ENCODE measurements around the gene CNTF. TPM values are rescaled to one million over a fixed set of nuclear protein-coding genes. Genes with fewer than 3 reads are reported as not detected.

Gene CNTF
- total and polyA plus RNA-seq, 5 donors = 0.59 to 2.7 (median 1.0) TPM

GRCh38 chr11:58645854-58646253 is 23.4 kb downstream of the CNTF start:
- Histone ChIP-seq H3K4me3 (ENCODE audit: low read length) (no peak overlapping the region), H3K27ac (ENCODE audit: low read length) (no peak overlapping the region), H3K9me3 (ENCODE audit: control insufficient read depth, low read length) (no peaks in the 10 kb centered on the region), H3K27me3 (ENCODE audit: control insufficient read depth, insufficient read depth) (no peaks in the 10 kb centered on the region), H3K4me1 (ENCODE audit: control insufficient read depth, insufficient read depth, low read length) (peaks cover 1% of the 10 kb centered on the region)
- no peak for ATAC-seq
- intact Hi-C loops (cut with DNase I) = no loop called here
- no peak for DNase-seq

GRCh38 chr11:58647141-58647699 is 24.8 kb downstream of the CNTF start:
- H3K9me3 ChIP-seq (ENCODE audit: control insufficient read depth, low read length) = no peaks in the 10 kb centered on the region
- H3K4me3 ChIP-seq (ENCODE audit: low read length) = no peak overlapping the region
- DNase-seq (no peak), ATAC-seq (no peak)
- H3K27ac ChIP-seq (ENCODE audit: low read length) = no peak overlapping the region
- no peaks in the 10 kb centered on the region for H3K4me1 ChIP-seq (ENCODE audit: control insufficient read depth, insufficient read depth, low read length)
- H3K27me3 ChIP-seq (ENCODE audit: control insufficient read depth, insufficient read depth) = no peaks in the 10 kb centered on the region
- 82% methylated on average over 2 of the region's 2 CpGs for WGBS
- intact Hi-C loops (cut with DNase I) = no loop called here

GRCh38 chr11:58647866-58648265 is 25.4 kb downstream of the CNTF start:
- Histone ChIP-seq H3K9me3 (ENCODE audit: control insufficient read depth, low read length) (no peaks in the 10 kb centered on the region), H3K27ac (ENCODE audit: low read length) (no peak overlapping the region), H3K4me3 (ENCODE audit: low read length) (no peak overlapping the region), H3K27me3 (ENCODE audit: control insufficient read depth, insufficient read depth) (no peaks in the 10 kb centered on the region), H3K4me1 (ENCODE audit: control insufficient read depth, insufficient read depth, low read length) (no peaks in the 10 kb centered on the region)
- DNase-seq = no peak
- no peak for ATAC-seq
- intact Hi-C loops (cut with DNase I) = no loop called here
- WGBS = 50% methylated on average over 1 of the region's 1 CpG

GRCh38 chr11:58649623-58650022 is 27.2 kb downstream of the CNTF start:
- no peak for DNase-seq
- H3K4me3 ChIP-seq (ENCODE audit: low read length) = no peak overlapping the region
- H3K4me1 ChIP-seq (ENCODE audit: control insufficient read depth, insufficient read depth, low read length) = no peaks in the 10 kb centered on the region
- no peaks in the 10 kb centered on the region for H3K9me3 ChIP-seq (ENCODE audit: control insufficient read depth, low read length)
- no peak for ATAC-seq
- H3K27ac ChIP-seq (ENCODE audit: low read length) = no peak overlapping the region
- intact Hi-C loops (cut with DNase I) = no loop called here
- H3K27me3 ChIP-seq (ENCODE audit: control insufficient read depth, insufficient read depth) = no peaks in the 10 kb centered on the region

GRCh38 chr11:58650496-58650895 is 28.0 kb downstream of the CNTF start:
- ATAC-seq = no peak
- 50% methylated on average over 1 of the region's 1 CpG for WGBS
- no peak overlapping the region for H3K27ac ChIP-seq (ENCODE audit: low read length)
- DNase-seq = no peak
- H3K27me3 ChIP-seq (ENCODE audit: control insufficient read depth, insufficient read depth) = no peaks in the 10 kb centered on the region
- H3K9me3 ChIP-seq (ENCODE audit: control insufficient read depth, low read length) = no peaks in the 10 kb centered on the region
- no peak overlapping the region for H3K4me3 ChIP-seq (ENCODE audit: low read length)
- no peaks in the 10 kb centered on the region for H3K4me1 ChIP-seq (ENCODE audit: control insufficient read depth, insufficient read depth, low read length)
- intact Hi-C loops (cut with DNase I) = no loop called here

GRCh38 chr11:58652726-58653280 is 30.3 kb downstream of the CNTF start:
- Histone ChIP-seq H3K27me3 (ENCODE audit: control insufficient read depth, insufficient read depth) (no peaks in the 10 kb centered on the region), H3K4me1 (ENCODE audit: control insufficient read depth, insufficient read depth, low read length) (no peaks in the 10 kb centered on the region), H3K27ac (ENCODE audit: low read length) (no peak overlapping the region), H3K9me3 (ENCODE audit: control insufficient read depth, low read length) (no peaks in the 10 kb centered on the region), H3K4me3 (ENCODE audit: low read length) (no peak overlapping the region)
- WGBS = 78% methylated on average over 2 of the region's 2 CpGs
- DNase-seq (no peak), ATAC-seq (peak in 1 of 2 donors; percentile 81)
- intact Hi-C loops (cut with DNase I) = no loop called here

GRCh38 chr11:58654079-58654907 is 31.8 kb downstream of the CNTF start:
- intact Hi-C loops (cut with DNase I) = no loop called here
- no peak overlapping the region for H3K4me3 ChIP-seq (ENCODE audit: low read length)
- ATAC-seq = peak; percentile 92 to 94
- H3K4me1 ChIP-seq (ENCODE audit: control insufficient read depth, insufficient read depth, low read length) = no peaks in the 10 kb centered on the region
- DNase-seq = peak; percentile 83 to 93 (median 92)
- no peak overlapping the region for H3K27ac ChIP-seq (ENCODE audit: low read length)
- H3K9me3 ChIP-seq (ENCODE audit: control insufficient read depth, low read length) = no peaks in the 10 kb centered on the region
- WGBS = 29% methylated on average over 12 of the region's 12 CpGs
- no peaks in the 10 kb centered on the region for H3K27me3 ChIP-seq (ENCODE audit: control insufficient read depth, insufficient read depth)

GRCh38 chr11:58654908-58655296 is 32.4 kb downstream of the CNTF start:
- DNase-seq (no peak), ATAC-seq (no peak)
- H3K27ac ChIP-seq (ENCODE audit: low read length) = no peak overlapping the region
- WGBS = 96% methylated on average over 1 of the region's 1 CpG
- no peaks in the 10 kb centered on the region for H3K27me3 ChIP-seq (ENCODE audit: control insufficient read depth, insufficient read depth)
- intact Hi-C loops (cut with DNase I) = no loop called here
- H3K9me3 ChIP-seq (ENCODE audit: control insufficient read depth, low read length) = no peaks in the 10 kb centered on the region
- no peak overlapping the region for H3K4me3 ChIP-seq (ENCODE audit: low read length)
- H3K4me1 ChIP-seq (ENCODE audit: control insufficient read depth, insufficient read depth, low read length) = no peaks in the 10 kb centered on the region

GRCh38 chr11:58656348-58656747 is 33.9 kb downstream of the CNTF start:
- 96% methylated on average over 2 of the region's 2 CpGs for WGBS
- DNase-seq (no peak), ATAC-seq (no peak)
- intact Hi-C loops (cut with DNase I) = no loop called here
- no peak overlapping the region for H3K4me3 ChIP-seq (ENCODE audit: low read length)
- H3K4me1 ChIP-seq (ENCODE audit: control insufficient read depth, insufficient read depth, low read length) = no peaks in the 10 kb centered on the region
- H3K27ac ChIP-seq (ENCODE audit: low read length) = no peak overlapping the region
- no peaks in the 10 kb centered on the region for H3K9me3 ChIP-seq (ENCODE audit: control insufficient read depth, low read length)
- no peaks in the 10 kb centered on the region for H3K27me3 ChIP-seq (ENCODE audit: control insufficient read depth, insufficient read depth)

GRCh38 chr11:58658623-58659022 is 36.2 kb downstream of the CNTF start:
- 60% methylated on average over 3 of the region's 3 CpGs for WGBS
- intact Hi-C loops (cut with DNase I) = no loop called here
- Histone ChIP-seq H3K4me1 (ENCODE audit: control insufficient read depth, insufficient read depth, low read length) (no peaks in the 10 kb centered on the region), H3K9me3 (ENCODE audit: control insufficient read depth, low read length) (no peaks in the 10 kb centered on the region), H3K27ac (ENCODE audit: low read length) (no peak overlapping the region), H3K27me3 (ENCODE audit: control insufficient read depth, insufficient read depth) (no peaks in the 10 kb centered on the region), H3K4me3 (ENCODE audit: low read length) (no peak overlapping the region)
- ATAC-seq (no peak), DNase-seq (no peak)

- WGBS = 32% methylated on average over 2 of the region's 2 CpGs
- no peak for DNase-seq
- intact Hi-C loops (cut with DNase I) = no loop called here
- Histone ChIP-seq H3K9me3 (ENCODE audit: control insufficient read depth, low read length) (no peaks in the 10 kb centered on the region), H3K27ac (ENCODE audit: low read length) (no peak overlapping the region), H3K4me3 (ENCODE audit: low read length) (no peak overlapping the region), H3K4me1 (ENCODE audit: control insufficient read depth, insufficient read depth, low read length) (no peaks in the 10 kb centered on the region), H3K27me3 (ENCODE audit: control insufficient read depth, insufficient read depth) (no peaks in the 10 kb centered on the region)
- no peak for ATAC-seq
Measured at GRCh38 chr11:58659404-58659803, 36.9 kb downstream of the CNTF start.

Data from right cardiac atrium (tissue), 5 donors.